ENCODE data around the gene TMPRSS7. TPM values are rescaled to one million over a fixed set of nuclear protein-coding genes. Genes with fewer than 3 reads are reported as not detected.

TMPRSS7 gene
- total and polyA plus RNA-seq, 2 experiments from 2014 or later = not detected

DNA sequence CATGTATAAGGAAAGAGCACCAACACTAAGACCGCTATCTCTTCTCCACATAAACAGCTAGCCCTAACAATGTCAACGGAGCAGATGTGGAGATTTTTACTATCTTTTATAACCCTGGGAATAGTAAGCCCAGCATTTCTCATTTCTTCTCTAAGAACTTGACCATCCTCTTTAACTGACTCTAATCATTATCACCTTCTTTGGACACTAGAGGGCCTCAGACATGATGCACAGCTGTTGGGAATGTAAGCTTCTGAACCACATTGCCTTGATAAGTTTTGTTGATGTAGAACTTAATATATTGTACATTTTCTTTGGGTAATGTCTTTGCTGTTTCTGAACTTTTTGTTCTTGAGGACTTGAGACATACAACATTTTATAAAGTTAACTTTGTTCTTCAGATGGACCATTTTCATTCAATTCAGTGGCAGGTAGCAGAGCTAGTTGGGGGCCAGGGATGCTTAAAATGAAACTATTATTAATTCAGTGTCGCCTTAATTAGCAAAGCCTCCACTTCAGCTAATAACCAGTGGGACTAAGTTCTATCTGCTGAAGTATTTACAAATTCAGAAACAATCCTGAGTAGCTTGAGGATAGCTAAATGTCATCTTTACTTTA lies 45.4 kb upstream of the TMPRSS7 start:
- Mint-ChIP-seq H3K9me3 (no peaks in the 10 kb centered on the region), H3K36me3 (ENCODE audit: low read depth) (peaks cover 27% of the 10 kb centered on the region), H3K27ac (no peak overlapping the region), H3K4me3 (no peak overlapping the region), H3K4me1 (peaks cover 5% of the 10 kb centered on the region; the same call in 2 of the 3 replicates), H3K27me3 (ENCODE audit: insufficient read depth, low read depth, poor library complexity) (no peaks in the 10 kb centered on the region)
- ATAC-seq = peak; percentile 69
- H3F3A ChIP-seq (replicated peaks; ENCODE audit: low read depth) = no peaks in the 10 kb centered on the region
- no peaks in the 10 kb centered on the region for H3K79me2 ChIP-seq (replicated peaks; ENCODE audit: insufficient read depth)
- no peak overlapping the region for H2AFZ ChIP-seq
- H3K4me1 ChIP-seq (ENCODE audit: insufficient read depth) = peaks cover 7% of the 10 kb centered on the region
- H3K4me3 ChIP-seq = no peak overlapping the region
- H3K27me3 ChIP-seq (ENCODE audit: insufficient read depth) = no peaks in the 10 kb centered on the region
- no peaks in the 10 kb centered on the region for H3K36me3 ChIP-seq (ENCODE audit: insufficient read depth)
- H3K4me2 ChIP-seq = no peak overlapping the region
- H4K20me1 ChIP-seq (replicated peaks; ENCODE audit: insufficient read depth) = no peaks in the 10 kb centered on the region
- no peak for TF ChIP-seq ZNF331 (CRISPR knock-in tag; IDR thresholded peaks at IDR 0.05; ENCODE audit: low read depth)
- TF ChIP-seq, protein P1, sequence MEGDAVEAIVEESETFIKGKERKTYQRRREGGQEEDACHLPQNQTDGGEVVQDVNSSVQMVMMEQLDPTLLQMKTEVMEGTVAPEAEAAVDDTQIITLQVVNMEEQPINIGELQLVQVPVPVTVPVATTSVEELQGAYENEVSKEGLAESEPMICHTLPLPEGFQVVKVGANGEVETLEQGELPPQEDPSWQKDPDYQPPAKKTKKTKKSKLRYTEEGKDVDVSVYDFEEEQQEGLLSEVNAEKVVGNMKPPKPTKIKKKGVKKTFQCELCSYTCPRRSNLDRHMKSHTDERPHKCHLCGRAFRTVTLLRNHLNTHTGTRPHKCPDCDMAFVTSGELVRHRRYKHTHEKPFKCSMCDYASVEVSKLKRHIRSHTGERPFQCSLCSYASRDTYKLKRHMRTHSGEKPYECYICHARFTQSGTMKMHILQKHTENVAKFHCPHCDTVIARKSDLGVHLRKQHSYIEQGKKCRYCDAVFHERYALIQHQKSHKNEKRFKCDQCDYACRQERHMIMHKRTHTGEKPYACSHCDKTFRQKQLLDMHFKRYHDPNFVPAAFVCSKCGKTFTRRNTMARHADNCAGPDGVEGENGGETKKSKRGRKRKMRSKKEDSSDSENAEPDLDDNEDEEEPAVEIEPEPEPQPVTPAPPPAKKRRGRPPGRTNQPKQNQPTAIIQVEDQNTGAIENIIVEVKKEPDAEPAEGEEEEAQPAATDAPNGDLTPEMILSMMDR (conservative IDR thresholded peaks at IDR 0.05; ENCODE audit: low read depth in 2 of 2) = peak; percentile 79 to 86
- DNase-seq (ENCODE audit: low spot score) = peak; percentile 74
- H3K9me2 ChIP-seq (ENCODE audit: insufficient read depth) = no peaks in the 10 kb centered on the region
- H3K27ac ChIP-seq (ENCODE audit: low read depth) = no peak overlapping the region

DNA sequence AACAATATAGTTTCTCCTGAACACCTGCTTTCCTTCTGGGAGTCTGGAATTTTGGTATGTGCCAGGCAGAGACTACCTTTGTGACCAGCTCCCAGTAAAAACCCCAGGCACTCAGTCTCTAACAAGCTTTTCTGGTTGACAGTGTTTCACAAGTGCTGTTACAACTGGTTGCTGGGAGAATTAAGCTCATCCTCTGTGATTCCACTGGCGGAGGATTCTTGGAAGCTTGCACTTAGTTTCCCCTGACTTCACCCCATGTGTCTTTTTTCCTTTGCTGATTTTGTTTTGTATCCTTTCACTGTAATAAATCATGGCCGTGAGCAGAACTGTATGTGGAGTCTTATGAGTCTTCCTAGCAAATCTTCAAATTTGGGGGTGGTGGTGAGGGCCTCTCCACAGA lies 41.5 kb upstream of the TMPRSS7 start:
- Histone ChIP-seq H3K36me3 (ENCODE audit: insufficient read depth) (no peaks in the 10 kb centered on the region), H2AFZ (no peak overlapping the region), H3F3A (replicated peaks; ENCODE audit: low read depth) (no peaks in the 10 kb centered on the region), H3K27ac (ENCODE audit: low read depth) (no peak overlapping the region), H3K27me3 (ENCODE audit: insufficient read depth) (peaks cover 9% of the 10 kb centered on the region; the same call in 1 of the 2 replicates), H4K20me1 (replicated peaks; ENCODE audit: insufficient read depth) (no peaks in the 10 kb centered on the region), H3K4me1 (ENCODE audit: insufficient read depth) (peaks cover 7% of the 10 kb centered on the region), H3K4me3 (no peak overlapping the region), H3K79me2 (replicated peaks; ENCODE audit: insufficient read depth) (no peaks in the 10 kb centered on the region), H3K4me2 (no peak overlapping the region), H3K9me2 (ENCODE audit: insufficient read depth) (no peaks in the 10 kb centered on the region)
- ATAC-seq (no peak), DNase-seq (ENCODE audit: low spot score) (no peak)
- H3K9me3 Mint-ChIP-seq = no peaks in the 10 kb centered on the region
- no peak overlapping the region for H3K4me3 Mint-ChIP-seq
- H3K4me1 Mint-ChIP-seq = peaks cover 8% of the 10 kb centered on the region; the same call in 2 of the 3 replicates
- no peak overlapping the region for H3K27ac Mint-ChIP-seq
- peaks cover 5% of the 10 kb centered on the region; the same call in 2 of the 3 replicates for H3K36me3 Mint-ChIP-seq (ENCODE audit: low read depth)
- no peaks in the 10 kb centered on the region for H3K27me3 Mint-ChIP-seq (ENCODE audit: insufficient read depth, low read depth, poor library complexity)
- TF ChIP-seq ZNF114 (CRISPR knock-in tag; IDR thresholded peaks at IDR 0.05) (no peak), NANOG (IDR thresholded peaks at IDR 0.05; ENCODE audit: borderline replicate concordance) (no peak), EZH2 (IDR thresholded peaks at IDR 0.05; ENCODE audit: low read depth, unreplicated experiment) (no peak), ZNF331 (CRISPR knock-in tag; IDR thresholded peaks at IDR 0.05; ENCODE audit: low read depth) (no peak), JUNB (IDR thresholded peaks at IDR 0.05; ENCODE audit: unreplicated experiment) (no peak), CREB1 (CRISPR knock-in tag; IDR thresholded peaks at IDR 0.05; ENCODE audit: low read depth) (no peak), POLR2AphosphoS5 (IDR thresholded peaks at IDR 0.05; ENCODE audit: low read depth) (no peak), EZH2phosphoT487 (IDR thresholded peaks at IDR 0.05; ENCODE audit: unreplicated experiment) (no peak)
- TF ChIP-seq, protein P1 (conservative IDR thresholded peaks at IDR 0.05; ENCODE audit: low read depth in 2 of 2) = no peak
- TF ChIP-seq, protein P2, sequence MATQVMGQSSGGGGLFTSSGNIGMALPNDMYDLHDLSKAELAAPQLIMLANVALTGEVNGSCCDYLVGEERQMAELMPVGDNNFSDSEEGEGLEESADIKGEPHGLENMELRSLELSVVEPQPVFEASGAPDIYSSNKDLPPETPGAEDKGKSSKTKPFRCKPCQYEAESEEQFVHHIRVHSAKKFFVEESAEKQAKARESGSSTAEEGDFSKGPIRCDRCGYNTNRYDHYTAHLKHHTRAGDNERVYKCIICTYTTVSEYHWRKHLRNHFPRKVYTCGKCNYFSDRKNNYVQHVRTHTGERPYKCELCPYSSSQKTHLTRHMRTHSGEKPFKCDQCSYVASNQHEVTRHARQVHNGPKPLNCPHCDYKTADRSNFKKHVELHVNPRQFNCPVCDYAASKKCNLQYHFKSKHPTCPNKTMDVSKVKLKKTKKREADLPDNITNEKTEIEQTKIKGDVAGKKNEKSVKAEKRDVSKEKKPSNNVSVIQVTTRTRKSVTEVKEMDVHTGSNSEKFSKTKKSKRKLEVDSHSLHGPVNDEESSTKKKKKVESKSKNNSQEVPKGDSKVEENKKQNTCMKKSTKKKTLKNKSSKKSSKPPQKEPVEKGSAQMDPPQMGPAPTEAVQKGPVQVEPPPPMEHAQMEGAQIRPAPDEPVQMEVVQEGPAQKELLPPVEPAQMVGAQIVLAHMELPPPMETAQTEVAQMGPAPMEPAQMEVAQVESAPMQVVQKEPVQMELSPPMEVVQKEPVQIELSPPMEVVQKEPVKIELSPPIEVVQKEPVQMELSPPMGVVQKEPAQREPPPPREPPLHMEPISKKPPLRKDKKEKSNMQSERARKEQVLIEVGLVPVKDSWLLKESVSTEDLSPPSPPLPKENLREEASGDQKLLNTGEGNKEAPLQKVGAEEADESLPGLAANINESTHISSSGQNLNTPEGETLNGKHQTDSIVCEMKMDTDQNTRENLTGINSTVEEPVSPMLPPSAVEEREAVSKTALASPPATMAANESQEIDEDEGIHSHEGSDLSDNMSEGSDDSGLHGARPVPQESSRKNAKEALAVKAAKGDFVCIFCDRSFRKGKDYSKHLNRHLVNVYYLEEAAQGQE (IDR thresholded peaks at IDR 0.05; ENCODE audit: unreplicated experiment) = no peak

Data from GM23338 (cell line).